Tibial nerve (tissue), 3 donors: ENCODE results near the gene JAZF1.

Experiments used
- CTCF ChIP-seq, 5 experiments: fragments of 200-600 bp in 3 of 5; fragments of 450-650 bp in 2 of 5; sonication (generic) in 3 of 5; IDR thresholded peaks; one replicate each; pipeline ENCODE4 v1.5.1; 2016 to 2019; ENCODE audit warnings: antibody characterized with exemption in 5 of 5, mild to moderate bottlenecking in 3 of 5, moderate library complexity in 2 of 5
- POLR2A ChIP-seq, 2 donors: fragments of 450-650 bp; IDR thresholded peaks; one replicate each; pipeline ENCODE4 v1.6.1; 2017; ENCODE audit warnings: antibody characterized with exemption in 2 of 2, mild to moderate bottlenecking in 2 of 2, moderate library complexity in 2 of 2

GRCh38 chr7:28176174-28176573 is 4.4 kb downstream of the JAZF1 start:
- TF ChIP-seq POLR2A (IDR thresholded peaks at IDR 0.05) (no peak), CTCF (IDR thresholded peaks at IDR 0.05) (no peak)
